Measurements from ENCODE around the gene CD247. TPM values are rescaled to one million over a fixed set of nuclear protein-coding genes. Genes with fewer than 3 reads are reported as not detected.

CD247 gene
- total and polyA plus RNA-seq, 10 donors, result 15.8 to 67.1 (median 33.1) TPM

DNA sequence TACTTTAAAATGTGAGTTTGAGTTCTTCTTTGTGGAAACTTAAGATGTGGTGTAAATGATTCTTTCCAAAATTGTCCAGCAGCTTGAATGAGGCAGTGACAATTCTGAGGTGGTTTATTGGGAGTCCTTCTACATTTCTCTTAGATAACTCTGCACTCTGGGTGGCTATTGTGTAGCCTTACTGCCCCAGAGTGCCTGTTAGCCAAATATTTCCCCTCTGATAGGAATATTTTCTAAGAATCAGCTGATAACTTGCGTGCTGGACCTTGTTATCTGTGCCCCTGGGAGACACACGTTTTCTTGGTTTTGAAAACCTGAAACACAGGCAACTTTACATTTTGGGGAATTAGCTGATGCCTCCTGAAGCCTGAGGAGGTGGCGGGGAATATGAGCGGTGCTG lies 91.6 kb downstream of the CD247 start:
- H3K27ac ChIP-seq, result no peak overlapping the region
- H3K9me3 ChIP-seq, result no peaks in the 10 kb centered on the region
- 91 to 100% (median 96%) methylated on average over 4 of the region's 4 CpGs for WGBS, 5 donors
- H3K27me3 ChIP-seq (replicated peaks in 1 of 7), result no peaks in the 10 kb centered on the region
- peaks cover 0 to 42% (median 28%) of the 10 kb centered on the region in 6 donors for H3K4me1 ChIP-seq
- H3K4me3 ChIP-seq, result no peak overlapping the region
- intact Hi-C loops (cut with DNase I; ENCODE audit: low total_unique reads), result no loop called here
- TF ChIP-seq POLR2AphosphoS5 (IDR thresholded peaks at IDR 0.05), result no peak
- TF ChIP-seq, protein P1, sequence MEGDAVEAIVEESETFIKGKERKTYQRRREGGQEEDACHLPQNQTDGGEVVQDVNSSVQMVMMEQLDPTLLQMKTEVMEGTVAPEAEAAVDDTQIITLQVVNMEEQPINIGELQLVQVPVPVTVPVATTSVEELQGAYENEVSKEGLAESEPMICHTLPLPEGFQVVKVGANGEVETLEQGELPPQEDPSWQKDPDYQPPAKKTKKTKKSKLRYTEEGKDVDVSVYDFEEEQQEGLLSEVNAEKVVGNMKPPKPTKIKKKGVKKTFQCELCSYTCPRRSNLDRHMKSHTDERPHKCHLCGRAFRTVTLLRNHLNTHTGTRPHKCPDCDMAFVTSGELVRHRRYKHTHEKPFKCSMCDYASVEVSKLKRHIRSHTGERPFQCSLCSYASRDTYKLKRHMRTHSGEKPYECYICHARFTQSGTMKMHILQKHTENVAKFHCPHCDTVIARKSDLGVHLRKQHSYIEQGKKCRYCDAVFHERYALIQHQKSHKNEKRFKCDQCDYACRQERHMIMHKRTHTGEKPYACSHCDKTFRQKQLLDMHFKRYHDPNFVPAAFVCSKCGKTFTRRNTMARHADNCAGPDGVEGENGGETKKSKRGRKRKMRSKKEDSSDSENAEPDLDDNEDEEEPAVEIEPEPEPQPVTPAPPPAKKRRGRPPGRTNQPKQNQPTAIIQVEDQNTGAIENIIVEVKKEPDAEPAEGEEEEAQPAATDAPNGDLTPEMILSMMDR (IDR thresholded peaks at IDR 0.05 in 8 of 11, conservative IDR thresholded peaks at IDR 0.05 in 3 of 11), result no peak
- no peak for DNase-seq
- peaks cover 0 to 39% (median 3%) of the 10 kb centered on the region in 6 donors for H3K36me3 ChIP-seq

DNA sequence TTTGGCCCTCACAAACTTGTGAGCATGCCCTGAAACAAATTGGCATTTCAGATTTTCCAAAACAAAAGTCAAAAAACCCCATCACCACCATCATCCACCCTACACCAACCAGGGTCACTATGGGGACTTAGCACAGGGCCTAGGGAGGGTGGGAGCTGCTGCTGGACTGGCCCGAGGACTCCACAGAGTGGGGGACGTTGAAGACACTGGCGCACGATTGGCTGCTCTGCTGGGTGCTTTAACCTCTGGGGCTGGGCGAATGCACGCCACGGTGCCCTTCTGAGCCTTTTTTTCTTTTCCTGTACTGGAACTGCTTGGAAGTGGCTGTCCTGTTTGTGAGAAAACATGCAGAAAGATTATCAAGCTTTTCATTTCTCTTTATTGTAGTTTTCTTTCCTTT lies 92.8 kb downstream of the CD247 start:
- no peak overlapping the region for H3K4me3 ChIP-seq
- DNase-seq, result no peak
- no peaks in the 10 kb centered on the region for H3K27me3 ChIP-seq (replicated peaks in 1 of 7)
- H3K4me1 ChIP-seq, result peaks cover 0 to 30% (median 16%) of the 10 kb centered on the region in 6 donors
- H3K27ac ChIP-seq, result no peak overlapping the region
- H3K9me3 ChIP-seq, result no peaks in the 10 kb centered on the region
- WGBS, 5 donors, result 77 to 94% (median 92%) methylated on average over 7 of the region's 7 CpGs
- intact Hi-C loops (cut with DNase I; ENCODE audit: low total_unique reads), result no loop called here
- peaks cover 0 to 29% (median 3%) of the 10 kb centered on the region in 6 donors for H3K36me3 ChIP-seq
- TF ChIP-seq, protein P1 (IDR thresholded peaks at IDR 0.05 in 8 of 11, conservative IDR thresholded peaks at IDR 0.05 in 3 of 11), result no peak
- TF ChIP-seq POLR2A (IDR thresholded peaks at IDR 0.05) (no peak), POLR2AphosphoS5 (IDR thresholded peaks at IDR 0.05) (peak in 2 of 3 donors; percentile 8 to 27)

DNA sequence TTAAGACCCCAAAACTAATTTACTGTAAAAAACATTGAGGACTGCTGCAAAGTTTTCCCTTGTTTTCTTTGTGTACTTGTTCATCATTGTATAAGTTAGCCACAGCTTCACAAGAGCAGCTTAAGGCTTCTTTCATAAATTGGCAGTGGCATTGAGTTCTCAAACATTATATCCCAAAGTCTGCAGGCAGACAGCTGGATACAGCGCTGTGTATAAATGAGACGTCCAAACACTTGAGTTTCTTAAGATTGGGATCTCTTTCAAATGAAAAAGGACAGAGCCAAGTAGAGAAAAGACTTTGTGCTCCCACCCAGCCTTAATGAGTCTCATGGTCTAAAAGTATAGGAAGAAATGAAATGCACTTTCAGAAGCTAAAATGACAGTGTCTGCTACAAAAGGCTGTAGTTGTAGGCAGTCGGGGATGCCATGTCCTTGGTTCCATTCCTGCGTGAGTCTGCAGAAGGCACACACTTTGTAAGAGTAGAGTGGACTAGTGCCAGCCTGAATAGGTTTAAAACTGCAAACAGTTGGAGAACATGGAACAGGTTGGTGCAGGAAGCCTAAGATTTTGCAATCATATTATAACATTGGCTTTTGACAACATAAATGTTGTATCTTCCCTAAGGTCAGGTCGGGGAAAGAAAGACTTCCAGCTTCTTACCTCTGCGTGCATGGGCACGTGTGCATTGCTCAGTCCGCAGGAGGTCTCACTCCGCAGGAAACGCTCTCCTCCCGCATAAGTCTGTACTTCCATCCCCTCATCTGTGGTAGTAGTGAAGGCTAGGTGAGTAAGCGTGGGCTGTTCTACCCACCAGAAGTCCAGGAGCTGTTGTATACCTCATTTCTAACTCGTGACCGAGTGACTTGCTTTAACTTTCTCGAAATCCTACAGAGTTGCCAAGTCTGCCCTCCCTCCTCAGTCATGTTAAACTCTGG lies 94.4 kb downstream of the CD247 start:
- intact Hi-C loops (cut with DNase I; ENCODE audit: low total_unique reads), result no loop called here
- peaks cover 0 to 25% (median 3%) of the 10 kb centered on the region in 6 donors for H3K36me3 ChIP-seq
- no peak for TF ChIP-seq POLR2A (IDR thresholded peaks at IDR 0.05)
- TF ChIP-seq, protein P1 (IDR thresholded peaks at IDR 0.05 in 8 of 11, conservative IDR thresholded peaks at IDR 0.05 in 3 of 11), result no peak
- TF ChIP-seq POLR2AphosphoS5 (IDR thresholded peaks at IDR 0.05), result peak in 1 of 3 donors; percentile 5
- 87 to 95% (median 94%) methylated on average over 15 of the region's 15 CpGs for WGBS, 5 donors
- no peak overlapping the region for H3K27ac ChIP-seq
- H3K9me3 ChIP-seq, result no peaks in the 10 kb centered on the region
- no peak for DNase-seq
- H3K27me3 ChIP-seq (replicated peaks in 1 of 7), result no peaks in the 10 kb centered on the region
- H3K4me1 ChIP-seq, result peaks cover 0 to 14% (median 2%) of the 10 kb centered on the region in 6 donors
- no peak overlapping the region for H3K4me3 ChIP-seq

DNA sequence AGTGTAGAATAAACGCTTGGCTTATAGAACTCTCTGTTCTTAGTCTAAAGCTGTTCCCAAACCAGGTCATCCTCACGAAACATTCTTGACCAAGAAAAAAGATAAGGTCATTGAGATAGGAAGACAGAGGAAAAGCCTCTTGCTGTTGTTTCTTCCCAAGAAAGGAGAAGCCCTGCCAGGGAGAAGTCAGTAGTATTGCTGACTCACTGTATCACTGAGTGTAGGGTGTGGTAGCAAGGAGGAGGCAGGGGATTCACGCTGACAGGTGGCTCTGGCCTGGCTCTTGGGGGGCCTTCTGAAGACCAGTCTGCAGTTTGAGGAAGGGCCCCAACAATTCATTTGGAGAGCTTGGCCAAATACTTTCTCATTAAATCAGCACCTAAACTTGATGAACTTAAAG lies 97.8 kb downstream of the CD247 start:
- intact Hi-C loops (cut with DNase I; ENCODE audit: low total_unique reads), result no loop called here
- Histone ChIP-seq H3K36me3 (peaks cover 0 to 47% (median 14%) of the 10 kb centered on the region in 6 donors), H3K9me3 (no peaks in the 10 kb centered on the region), H3K4me3 (no peak overlapping the region), H3K4me1 (peaks cover 0 to 8% (median 0%) of the 10 kb centered on the region in 6 donors), H3K27me3 (replicated peaks in 1 of 7) (no peaks in the 10 kb centered on the region), H3K27ac (no peak overlapping the region)
- DNase-seq, result no peak
- 20 to 70% (median 44%) methylated on average over 3 of the region's 3 CpGs for WGBS, 5 donors
- TF ChIP-seq POLR2A (IDR thresholded peaks at IDR 0.05) (no peak), POLR2AphosphoS5 (IDR thresholded peaks at IDR 0.05) (no peak)
- TF ChIP-seq, protein P1 (IDR thresholded peaks at IDR 0.05 in 8 of 11, conservative IDR thresholded peaks at IDR 0.05 in 3 of 11), result no peak
